ENCODE measurements around the gene XXYLT1. TPM values are rescaled to one million over a fixed set of nuclear protein-coding genes. Genes with fewer than 3 reads are reported as not detected.

The XXYLT1 gene
- total RNA-seq, 1 experiment from 2014 or later: 10.9 TPM

DNA sequence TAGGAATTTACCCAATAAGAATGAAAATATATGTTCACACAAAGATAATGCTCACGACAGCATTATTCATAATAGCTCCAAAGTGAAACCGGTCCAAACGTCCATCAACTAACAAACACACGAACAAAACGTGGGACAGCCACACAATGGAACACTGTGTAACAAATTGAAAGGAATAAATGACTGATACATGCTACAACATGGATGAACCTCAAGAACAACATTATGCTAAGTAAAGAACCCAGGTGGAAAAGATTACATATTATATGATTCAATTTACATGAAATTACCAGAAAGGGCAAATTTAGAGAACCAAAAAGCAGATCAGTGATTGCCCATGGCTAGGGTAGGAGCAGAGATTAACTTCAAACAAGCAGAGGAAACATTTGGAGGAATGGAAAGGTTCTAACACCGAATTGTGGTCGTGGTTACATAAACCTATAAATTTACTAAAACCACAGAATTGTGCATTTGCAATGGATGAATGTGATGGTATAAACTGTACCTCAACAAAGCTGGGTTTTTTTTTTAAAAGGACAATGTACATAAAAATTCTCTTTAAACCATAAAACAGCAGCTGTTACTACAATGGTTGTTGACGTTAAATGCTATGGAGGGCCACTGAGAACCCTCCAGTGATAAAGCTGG is 76.3 kb downstream of the XXYLT1 start (continued):
- TF ChIP-seq ATF3 (IDR thresholded peaks at IDR 0.05): no peak
- TF ChIP-seq ZBTB33 (IDR thresholded peaks at IDR 0.05; ENCODE audit: extremely low read depth, insufficient replicate concordance, low read length): no peak

- Histone ChIP-seq H3K79me2 (ENCODE audit: insufficient read depth, low read length) (no peaks in the 10 kb centered on the region), H2AFZ (ENCODE audit: low read depth, low read length, poor library complexity, severe bottlenecking) (no peak overlapping the region), H3K4me2 (ENCODE audit: low read length) (no peak overlapping the region), H3K4me3 (replicated peaks in 1 of 2; ENCODE audit: low read depth in 1 of 2, low read length in 2 of 2) (no peak overlapping the region), H3K36me3 (ENCODE audit: control insufficient read depth in 1 of 2, insufficient read depth in 2 of 2, low read length in 2 of 2) (no peaks in the 10 kb centered on the region), H3K27ac (ENCODE audit: low read depth, low read length) (no peak overlapping the region), H3K27me3 (ENCODE audit: insufficient read depth, low read length) (no peaks in the 10 kb centered on the region), H3K4me1 (ENCODE audit: control insufficient read depth in 1 of 2, insufficient read depth in 2 of 2, low read length in 2 of 2) (peaks cover 6 to 20% of the 10 kb centered on the region in 2 experiments), H4K20me1 (ENCODE audit: insufficient read depth) (no peaks in the 10 kb centered on the region), H3K9me2 (ENCODE audit: insufficient read depth) (no peaks in the 10 kb centered on the region), H3K9me3 (ENCODE audit: control insufficient read depth in 1 of 2, insufficient read depth in 1 of 2, low read depth in 1 of 2, low read length in 2 of 2) (peaks cover 3 to 8% of the 10 kb centered on the region in 2 experiments; a peak in 1 of 4 replicates), H3K9ac (ENCODE audit: low read length) (no peak overlapping the region)
- ChIA-PET RAD21 (ENCODE audit: low non-redundant PET in 1 of 2, low total read pairs in 2 of 2, uncharacterized antibody in 2 of 2, unreplicated experiment in 2 of 2) (no interaction called here), POLR2A (no interaction called here), CTCF (interaction anchor here (0.7 kb wide), 1 partner anchor 334 kb away, joined by 3 read pairs; no protein-coding TSS in a partner anchor)
- DNase-seq (ENCODE audit: low read depth, low spot score) (no peak), ATAC-seq (no peak)
- no TSS peak for BruUV-seq (replicated peaks)
- intact Hi-C loops (cut with micrococcal nuclease): no loop called here
- TF ChIP-seq CEBPB (IDR thresholded peaks at IDR 0.05; ENCODE audit: low read depth) (no peak), YY1 (IDR thresholded peaks at IDR 0.05; ENCODE audit: extremely low read depth, insufficient replicate concordance, low read depth, low read length) (no peak), POLR2A (IDR thresholded peaks at IDR 0.05; ENCODE audit: borderline replicate concordance, extremely low read depth, insufficient read depth, insufficient read length) (no peak), ZNF274 (IDR thresholded peaks at IDR 0.05; ENCODE audit: low read depth, low read length) (no peak)
Observed at GRCh38 chr3:195191580-195191979, 79.4 kb downstream of the XXYLT1 start.

Data from HCT116 (cell line).